Gastroesophageal sphincter (tissue), 4 donors: Measurements from ENCODE around the gene ERH. TPM values are rescaled to one million over a fixed set of nuclear protein-coding genes. Genes with fewer than 3 reads are reported as not detected.
A peak's percentile ranks its signal among the peaks of the same experiment; 100 is the strongest.

Experiments used
- ATAC-seq: fragments of 150-250 bp; one replicate; pipeline ENCODE4 v1.9.1; 2016; ENCODE audit warnings: mild to moderate bottlenecking, moderate library complexity
- H3K27ac ChIP-seq, 4 donors: fragments of 200-600 bp; sonication (generic) in 3 of 4; 1 replicate in 3 of 4; 2 replicates in 1 of 4; pipeline ENCODE4 v1.5.1; 2016 to 2019
- H3K27me3 ChIP-seq: fragments of 200-600 bp; sonication (generic); one replicate; pipeline ENCODE4 v1.5.1; 2019
- H3K36me3 ChIP-seq, 2 donors: fragments of 200-600 bp; sonication (generic); one replicate each; pipeline ENCODE4 v1.5.1; 2019; ENCODE audit warnings: control low read depth in 1 of 2
- H3K4me1 ChIP-seq, 3 donors: fragments of 200-600 bp; sonication (generic); 1 replicate in 2 of 3; 2 replicates in 1 of 3; pipeline ENCODE4 v1.5.1; 2016 to 2019; ENCODE audit warnings: control low read depth in 2 of 3
- H3K4me3 ChIP-seq, 2 donors: fragments of 200-600 bp; sonication (generic); one replicate each; pipeline ENCODE4 v1.5.1; 2019; ENCODE audit warnings: mild to moderate bottlenecking in 1 of 2, moderate library complexity in 1 of 2
- H3K9me3 ChIP-seq, 3 donors: fragments of 200-600 bp; sonication (generic); one replicate each; pipeline ENCODE4 v1.5.1; 2017 to 2019; ENCODE audit warnings: control low read depth in 2 of 3
- EP300 ChIP-seq: sonication (generic); formaldehyde crosslinking; IDR thresholded peaks from one replicate; pipeline ENCODE4 v1.6.1; 2017; ENCODE audit warnings: antibody characterized with exemption, mild to moderate bottlenecking
- POLR2A ChIP-seq, 2 donors: fragments of 450-650 bp; IDR thresholded peaks; one replicate each; pipeline ENCODE4 v1.6.1; 2017; ENCODE audit warnings: antibody characterized with exemption in 2 of 2, mild to moderate bottlenecking in 2 of 2, moderate library complexity in 1 of 2
- POLR2AphosphoS5 ChIP-seq: sonication (generic); formaldehyde crosslinking; IDR thresholded peaks from one replicate; pipeline ENCODE4 v1.6.1; 2017; ENCODE audit warnings: antibody characterized with exemption
- WGBS, 2 donors: methylation state at CpG; one replicate each; pipeline ENCODE4 v1.1.5; 2018; ENCODE audit warnings: low coverage in 1 of 2; 5-methylcytosine and 5-hydroxymethylcytosine counted together
- total RNA-seq, 4 donors: library from RNA; depleted of rRNA; stranded (reverse); fragments of >200 nt; gene quantifications; one replicate each; pipeline ENCODE4 v1.1.0, GENCODE V29; 2016
- TF ChIP-seq, protein P1 (sequence below), 4 experiments: fragments of 200-600 bp in 2 of 4; fragments of 450-650 bp in 2 of 4; sonication (generic) in 1 of 4; IDR thresholded peaks; one replicate each; pipeline ENCODE4 v1.5.1; 2017 to 2019; ENCODE audit warnings: antibody characterized with exemption in 4 of 4, mild to moderate bottlenecking in 2 of 4, moderate library complexity in 2 of 4

The ERH gene
- total RNA-seq, 4 donors from 2014 or later: 70.2 to 89.8 (median 86.2) TPM

GRCh38 chr14:69354383-69355153 lies 43.5 kb downstream of the ERH start:
- H3K36me3 ChIP-seq: no peaks in the 10 kb centered on the region
- 51 to 92% methylated on average over 2 to 5 of the region's 11 CpGs for WGBS, 2 donors
- no peaks in the 10 kb centered on the region for H3K27me3 ChIP-seq
- H3K27ac ChIP-seq: peak overlapping the region in 2 of 4 donors; percentile 59 to 69
- peaks cover 0 to 17% (median 5%) of the 10 kb centered on the region in 3 donors for H3K4me1 ChIP-seq
- TF ChIP-seq, protein P1, sequence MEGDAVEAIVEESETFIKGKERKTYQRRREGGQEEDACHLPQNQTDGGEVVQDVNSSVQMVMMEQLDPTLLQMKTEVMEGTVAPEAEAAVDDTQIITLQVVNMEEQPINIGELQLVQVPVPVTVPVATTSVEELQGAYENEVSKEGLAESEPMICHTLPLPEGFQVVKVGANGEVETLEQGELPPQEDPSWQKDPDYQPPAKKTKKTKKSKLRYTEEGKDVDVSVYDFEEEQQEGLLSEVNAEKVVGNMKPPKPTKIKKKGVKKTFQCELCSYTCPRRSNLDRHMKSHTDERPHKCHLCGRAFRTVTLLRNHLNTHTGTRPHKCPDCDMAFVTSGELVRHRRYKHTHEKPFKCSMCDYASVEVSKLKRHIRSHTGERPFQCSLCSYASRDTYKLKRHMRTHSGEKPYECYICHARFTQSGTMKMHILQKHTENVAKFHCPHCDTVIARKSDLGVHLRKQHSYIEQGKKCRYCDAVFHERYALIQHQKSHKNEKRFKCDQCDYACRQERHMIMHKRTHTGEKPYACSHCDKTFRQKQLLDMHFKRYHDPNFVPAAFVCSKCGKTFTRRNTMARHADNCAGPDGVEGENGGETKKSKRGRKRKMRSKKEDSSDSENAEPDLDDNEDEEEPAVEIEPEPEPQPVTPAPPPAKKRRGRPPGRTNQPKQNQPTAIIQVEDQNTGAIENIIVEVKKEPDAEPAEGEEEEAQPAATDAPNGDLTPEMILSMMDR (IDR thresholded peaks at IDR 0.05): no peak
- TF ChIP-seq POLR2AphosphoS5 (no peak), POLR2A (IDR thresholded peaks at IDR 0.05) (no peak), EP300 (no peak)
- no peak overlapping the region for H3K4me3 ChIP-seq
- ATAC-seq: no peak
- no peaks in the 10 kb centered on the region for H3K9me3 ChIP-seq

GRCh38 chr14:69353168-69353567 lies 44.9 kb downstream of the ERH start:
- Histone ChIP-seq H3K4me3 (no peak overlapping the region), H3K4me1 (peaks cover 0 to 17% (median 5%) of the 10 kb centered on the region in 3 donors), H3K9me3 (no peaks in the 10 kb centered on the region), H3K27ac (no peak overlapping the region), H3K27me3 (peaks cover 7% of the 10 kb centered on the region), H3K36me3 (peaks cover 0 to 5% of the 10 kb centered on the region in 2 donors)
- TF ChIP-seq POLR2AphosphoS5: no peak
- no peak for ATAC-seq
- 90 to 100% methylated on average over 2 of the region's 3 CpGs for WGBS, 2 donors

- Histone ChIP-seq H3K4me3 (no peak overlapping the region), H3K9me3 (no peaks in the 10 kb centered on the region), H3K27me3 (peaks cover 7% of the 10 kb centered on the region), H3K4me1 (peaks cover 0 to 17% (median 5%) of the 10 kb centered on the region in 3 donors), H3K36me3 (peaks cover 0 to 5% of the 10 kb centered on the region in 2 donors), H3K27ac (no peak overlapping the region)
- TF ChIP-seq EP300 (no peak), POLR2A (IDR thresholded peaks at IDR 0.05) (no peak), POLR2AphosphoS5 (no peak)
- TF ChIP-seq, protein P1 (IDR thresholded peaks at IDR 0.05): no peak
- 67 to 83% methylated on average over 1 to 2 of the region's 5 CpGs for WGBS, 2 donors
- ATAC-seq: no peak
These were observed 46.2 kb downstream of the ERH start for GRCh38 chr14:69351911-69352310.

- WGBS, 2 donors: 58 to 61% methylated on average over 3 of the region's 3 CpGs
- Histone ChIP-seq H3K9me3 (no peaks in the 10 kb centered on the region), H3K27me3 (peaks cover 7% of the 10 kb centered on the region), H3K27ac (no peak overlapping the region), H3K4me3 (no peak overlapping the region), H3K36me3 (peaks cover 0 to 5% of the 10 kb centered on the region in 2 donors), H3K4me1 (peaks cover 0 to 17% (median 5%) of the 10 kb centered on the region in 3 donors)
- no peak for ATAC-seq
- no peak for TF ChIP-seq POLR2A (IDR thresholded peaks at IDR 0.05)
- TF ChIP-seq, protein P1 (IDR thresholded peaks at IDR 0.05): no peak
- no peak for TF ChIP-seq EP300
- TF ChIP-seq POLR2AphosphoS5: no peak
These were observed 46.7 kb downstream of the ERH start for GRCh38 chr14:69351385-69351784.

DNA sequence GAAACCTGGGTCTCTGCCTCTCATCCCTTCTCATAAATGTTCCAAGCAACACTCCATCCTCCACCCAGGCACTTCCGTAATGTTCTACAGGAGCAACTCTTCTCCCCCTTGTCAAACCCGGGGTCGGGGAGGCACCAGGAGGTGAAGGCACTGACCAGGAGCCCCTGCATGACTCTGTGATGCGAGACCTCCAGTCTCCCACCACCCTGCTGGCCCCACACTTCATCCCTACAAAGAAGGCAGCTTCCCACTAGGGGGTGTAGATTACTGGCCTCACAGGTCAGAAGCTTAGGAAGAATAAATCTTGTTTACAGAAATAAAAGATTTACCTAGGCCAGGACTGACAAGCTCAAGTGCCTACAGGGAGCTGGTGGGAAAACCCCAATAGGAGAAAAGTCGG lies 47.2 kb downstream of the ERH start:
- no peak overlapping the region for H3K4me3 ChIP-seq
- ATAC-seq: no peak
- H3K9me3 ChIP-seq: no peaks in the 10 kb centered on the region
- H3K27me3 ChIP-seq: peaks cover 7% of the 10 kb centered on the region
- H3K4me1 ChIP-seq: peaks cover 0 to 12% (median 3%) of the 10 kb centered on the region in 3 donors
- H3K36me3 ChIP-seq: peaks cover 0 to 5% of the 10 kb centered on the region in 2 donors
- WGBS, 2 donors: 93% methylated on average over 3 of the region's 5 CpGs; no CpG with 5 or more reads in 1 of the 2 donors
- TF ChIP-seq, protein P1 (IDR thresholded peaks at IDR 0.05): no peak
- TF ChIP-seq EP300 (no peak), POLR2AphosphoS5 (no peak), POLR2A (IDR thresholded peaks at IDR 0.05) (no peak)
- no peak overlapping the region for H3K27ac ChIP-seq
